ENCODE results near the gene CST9L.

DNA sequence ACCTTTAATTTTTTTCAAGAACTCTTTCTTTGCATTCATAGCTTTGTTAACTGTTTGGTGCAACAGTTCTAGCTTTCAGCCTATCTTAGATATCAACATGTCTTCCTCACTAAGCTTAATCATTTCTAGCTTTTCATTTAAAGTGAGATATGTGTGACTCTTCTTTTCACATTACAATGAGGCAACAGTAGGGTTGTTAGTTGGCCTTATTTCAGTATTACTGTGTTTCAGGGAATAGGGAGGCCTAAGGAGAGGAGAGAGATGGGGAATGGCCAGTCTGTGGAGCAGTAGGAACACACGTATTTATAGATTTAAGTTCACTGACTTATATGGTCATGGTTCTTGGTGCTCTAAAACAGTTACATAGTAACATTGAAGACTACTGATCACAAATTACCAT, 35.8 kb downstream of the CST9L start:
- TF ChIP-seq POLR2AphosphoS5 (IDR thresholded peaks at IDR 0.05; ENCODE audit: borderline replicate concordance, low read depth, low read length) = no peak
- no peak for TF ChIP-seq EZH2 (IDR thresholded peaks at IDR 0.05)
- no peak for TF ChIP-seq FOXP2 (optimal IDR thresholded peaks at IDR 0.05; ENCODE audit: control extremely low read depth, extremely low read length, insufficient read depth)

All from SK-N-MC (cell line).